ENCODE data around the gene NFKBIA. TPM values are rescaled to one million over a fixed set of nuclear protein-coding genes. Genes with fewer than 3 reads are reported as not detected.
A peak's percentile ranks its signal among the peaks of the same experiment; 100 is the strongest.
"Not testable (repeated sequence)": the region's sequence is repeated elsewhere in the genome, so short reads cannot be mapped to it uniquely, and the experiment has no call there.

Gene NFKBIA
- total RNA-seq, 1 donor from 2014 or later: 78.0 TPM

DNA sequence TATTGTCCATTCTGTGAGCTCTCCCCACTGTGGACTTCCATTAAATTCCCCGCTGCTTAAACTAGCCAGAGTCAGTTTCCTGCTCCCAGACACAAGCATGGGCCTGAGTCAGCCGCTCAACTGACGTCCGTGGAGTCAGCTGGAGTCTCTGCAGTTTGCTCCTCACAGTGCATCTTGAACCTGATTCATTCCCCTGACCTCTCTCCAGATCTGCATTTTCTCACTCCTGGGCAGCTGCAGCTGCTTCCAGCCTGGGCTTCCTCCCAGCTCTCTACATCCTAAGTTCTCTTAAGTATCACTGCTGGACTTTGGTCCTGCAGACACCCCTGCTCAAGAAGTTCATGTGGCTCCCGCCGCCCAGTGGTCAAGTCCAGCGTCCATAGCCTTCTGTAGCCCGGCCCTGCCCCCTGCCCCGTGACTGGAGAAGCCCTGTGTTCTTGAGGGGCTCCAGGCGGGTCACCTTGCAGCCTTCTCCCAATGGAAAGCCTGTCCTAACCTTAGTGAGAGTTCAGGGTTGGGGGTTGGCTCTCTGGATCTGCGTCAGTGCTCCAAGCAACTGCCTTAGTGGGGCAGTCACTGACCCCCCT lies 20.0 kb downstream of the NFKBIA start:
- no peaks in the 10 kb centered on the region for H3K9me3 ChIP-seq (replicated peaks)
- intact Hi-C loops (cut with micrococcal nuclease): no loop called here
- H3K4me1 ChIP-seq: peaks cover 34% of the 10 kb centered on the region
- no peaks in the 10 kb centered on the region for H3K36me3 ChIP-seq
- peak overlapping the region; percentile 35 for H3K4me3 ChIP-seq
- peak; percentile 47 for TF ChIP-seq CTCF (IDR thresholded peaks at IDR 0.05; ENCODE audit: borderline replicate concordance)
- peak; percentile 65 for DNase-seq
- peak overlapping the region; percentile 93 for H3K27ac ChIP-seq (replicated peaks)
- H3K27me3 ChIP-seq (ENCODE audit: low read depth): no peaks in the 10 kb centered on the region

GRCh38 chr14:35383569-35384454 lies 20.7 kb downstream of the NFKBIA start:
- H3K36me3 ChIP-seq: no peaks in the 10 kb centered on the region
- peak overlapping the region; percentile 93 for H3K27ac ChIP-seq (replicated peaks)
- no peak for TF ChIP-seq CTCF (IDR thresholded peaks at IDR 0.05; ENCODE audit: borderline replicate concordance)
- H3K9me3 ChIP-seq (replicated peaks): no peaks in the 10 kb centered on the region
- peaks cover 34% of the 10 kb centered on the region for H3K4me1 ChIP-seq
- intact Hi-C loops (cut with micrococcal nuclease): no loop called here
- no peaks in the 10 kb centered on the region for H3K27me3 ChIP-seq (ENCODE audit: low read depth)
- no peak overlapping the region for H3K4me3 ChIP-seq
- peak; percentile 12 for DNase-seq

GRCh38 chr14:35380794-35381193 lies 23.8 kb downstream of the NFKBIA start:
- H3K27ac ChIP-seq (replicated peaks): no peak overlapping the region
- peaks cover 24% of the 10 kb centered on the region for H3K4me1 ChIP-seq
- no peaks in the 10 kb centered on the region for H3K27me3 ChIP-seq (ENCODE audit: low read depth)
- H3K4me3 ChIP-seq: no peak overlapping the region
- no peak for TF ChIP-seq CTCF (IDR thresholded peaks at IDR 0.05; ENCODE audit: borderline replicate concordance)
- no peak for DNase-seq
- H3K36me3 ChIP-seq: no peaks in the 10 kb centered on the region
- intact Hi-C loops (cut with micrococcal nuclease): no loop called here
- no peaks in the 10 kb centered on the region for H3K9me3 ChIP-seq (replicated peaks)

DNA sequence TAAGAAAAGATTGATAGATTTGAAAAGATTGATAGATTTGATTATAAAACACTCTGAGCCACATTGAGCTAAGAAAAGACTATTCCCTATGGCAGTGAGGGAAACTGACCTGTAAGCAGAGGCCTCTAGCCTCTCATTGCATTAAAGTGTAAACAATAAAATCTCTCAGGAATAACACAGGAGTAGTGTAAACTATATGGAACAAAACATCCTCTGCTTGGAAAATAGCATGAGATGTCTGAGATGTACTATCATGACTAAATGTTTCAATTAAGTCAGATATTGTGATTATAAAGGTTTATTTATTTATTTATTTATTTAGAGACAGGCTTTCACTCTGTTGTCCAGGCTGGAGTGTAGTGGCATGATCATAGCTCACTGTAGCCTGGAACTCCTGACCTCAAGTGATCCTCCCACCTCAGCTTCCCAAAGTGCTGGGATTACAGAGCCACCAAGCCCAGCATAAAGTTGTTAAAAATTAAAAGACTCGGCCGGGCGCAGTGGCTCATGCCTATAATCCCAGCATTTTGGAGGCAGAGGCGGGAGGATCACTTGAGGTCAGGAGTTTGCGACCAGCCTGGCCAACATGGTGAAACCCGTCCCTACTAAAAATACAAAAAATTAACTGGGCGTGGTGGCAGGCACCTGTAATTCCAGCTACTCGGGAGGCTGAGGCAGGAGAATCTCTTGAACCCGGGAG lies 25.2 kb downstream of the NFKBIA start:
- H3K27ac ChIP-seq (replicated peaks); intact Hi-C loops (cut with micrococcal nuclease); H3K36me3 ChIP-seq; H3K27me3 ChIP-seq (ENCODE audit: low read depth); H3K9me3 ChIP-seq (replicated peaks); H3K4me3 ChIP-seq; DNase-seq; H3K4me1 ChIP-seq: not testable (repeated sequence)

DNA sequence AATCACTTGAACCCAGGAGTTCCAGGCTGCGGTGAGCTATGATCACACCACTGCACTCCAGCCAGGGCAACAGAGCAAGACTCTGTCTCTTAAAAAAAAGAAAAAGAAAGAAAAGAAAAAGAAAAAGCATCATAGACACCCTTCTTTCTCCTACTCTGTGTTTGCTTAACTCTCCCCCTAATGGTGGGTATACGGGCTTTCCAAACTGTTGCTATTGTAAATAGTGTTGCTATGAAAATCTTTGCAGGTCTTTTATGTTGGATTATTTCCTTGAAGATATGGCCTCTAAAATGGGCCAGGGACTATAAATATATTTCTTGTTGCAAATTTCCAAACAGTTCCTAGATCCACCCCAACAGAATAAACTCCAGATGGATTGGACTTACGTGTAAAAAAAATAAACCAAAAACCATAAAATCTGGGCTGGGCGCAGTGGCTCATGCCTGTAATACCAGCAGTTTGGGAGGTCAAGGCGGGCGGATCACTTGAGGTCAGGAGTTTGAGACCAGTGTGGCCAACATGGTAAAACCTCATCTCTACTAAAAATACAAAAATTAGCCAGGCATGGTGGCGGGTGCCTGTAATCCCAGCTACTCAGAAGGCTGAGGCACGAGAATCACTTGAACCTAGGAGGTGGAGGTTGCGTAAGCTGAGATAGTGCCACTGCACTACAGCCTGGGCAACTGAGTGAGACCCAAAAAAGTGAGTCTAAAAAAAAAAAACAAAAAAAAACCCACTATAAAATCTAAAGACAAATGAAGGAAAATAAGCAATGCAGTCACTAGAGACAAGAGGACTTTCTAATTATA lies 25.9 kb downstream of the NFKBIA start:
- H3K4me1 ChIP-seq: peaks cover 2% of the 10 kb centered on the region
- TF ChIP-seq CTCF (IDR thresholded peaks at IDR 0.05; ENCODE audit: borderline replicate concordance): no peak
- H3K9me3 ChIP-seq (replicated peaks): no peaks in the 10 kb centered on the region
- H3K36me3 ChIP-seq: no peaks in the 10 kb centered on the region
- no peak overlapping the region for H3K27ac ChIP-seq (replicated peaks)
- no peaks in the 10 kb centered on the region for H3K27me3 ChIP-seq (ENCODE audit: low read depth)
- intact Hi-C loops (cut with micrococcal nuclease): no loop called here
- DNase-seq: no peak
- no peak overlapping the region for H3K4me3 ChIP-seq
